ENCODE data around the gene ZNF280D. TPM values are rescaled to one million over a fixed set of nuclear protein-coding genes. Genes with fewer than 3 reads are reported as not detected.

ZNF280D gene
- total and polyA plus RNA-seq, 3 donors from 2014 or later, result 12.6 to 50.2 (median 48.6) TPM

- Histone ChIP-seq H3K4me1 (no peaks in the 10 kb centered on the region), H3K9me3 (no peaks in the 10 kb centered on the region), H3K36me3 (ENCODE audit: low read depth, missing control alignments) (no peaks in the 10 kb centered on the region), H3K27ac (no peak overlapping the region), H3K4me3 (no peak overlapping the region), H3K27me3 (no peaks in the 10 kb centered on the region)
- no peak for TF ChIP-seq CTCF (IDR thresholded peaks at IDR 0.05)
- no peak for TF ChIP-seq POLR2A (IDR thresholded peaks at IDR 0.05)
- no peak for DNase-seq
- intact Hi-C loops (cut with DNase I; ENCODE audit: low total_unique reads), result no loop called here
Observed at GRCh38 chr15:56681113-56681512, 52.2 kb downstream of the ZNF280D start.

GRCh38 chr15:56679225-56679624 lies 54.1 kb downstream of the ZNF280D start:
- Histone ChIP-seq H3K27me3 (no peaks in the 10 kb centered on the region), H3K27ac (no peak overlapping the region), H3K9me3 (no peaks in the 10 kb centered on the region), H3K4me1 (no peaks in the 10 kb centered on the region), H3K4me3 (no peak overlapping the region), H3K36me3 (ENCODE audit: low read depth, missing control alignments) (no peaks in the 10 kb centered on the region)
- intact Hi-C loops (cut with DNase I; ENCODE audit: low total_unique reads), result no loop called here
- no peak for TF ChIP-seq CTCF (IDR thresholded peaks at IDR 0.05)
- TF ChIP-seq POLR2A (IDR thresholded peaks at IDR 0.05), result no peak
- no peak for DNase-seq

GRCh38 chr15:56678571-56678970 lies 54.7 kb downstream of the ZNF280D start:
- H3K27ac ChIP-seq, result no peak overlapping the region
- 90 to 93% methylated on average over 4 of the region's 4 CpGs for WGBS, 2 donors

GRCh38 chr15:56677271-56677670 lies 56.0 kb downstream of the ZNF280D start:
- Histone ChIP-seq H3K27ac (no peak overlapping the region), H3K4me3 (no peak overlapping the region), H3K4me1 (no peaks in the 10 kb centered on the region), H3K9me3 (no peaks in the 10 kb centered on the region), H3K27me3 (no peaks in the 10 kb centered on the region), H3K36me3 (ENCODE audit: low read depth, missing control alignments) (no peaks in the 10 kb centered on the region)
- DNase-seq, result no peak
- intact Hi-C loops (cut with DNase I; ENCODE audit: low total_unique reads), result no loop called here
- 97% methylated on average over 1 of the region's 1 CpG for WGBS, 2 donors
- no peak for TF ChIP-seq CTCF (IDR thresholded peaks at IDR 0.05)
- TF ChIP-seq POLR2A (IDR thresholded peaks at IDR 0.05), result no peak

More at GRCh38 chr15:56678571-56678970, 54.7 kb downstream of the ZNF280D start:
- no peaks in the 10 kb centered on the region for H3K36me3 ChIP-seq (ENCODE audit: low read depth, missing control alignments)
- H3K27me3 ChIP-seq, result no peaks in the 10 kb centered on the region
- TF ChIP-seq CTCF (IDR thresholded peaks at IDR 0.05), result no peak
- no peak overlapping the region for H3K4me3 ChIP-seq
- no peaks in the 10 kb centered on the region for H3K9me3 ChIP-seq
- no peak for DNase-seq
- intact Hi-C loops (cut with DNase I; ENCODE audit: low total_unique reads), result no loop called here
- no peaks in the 10 kb centered on the region for H3K4me1 ChIP-seq

GRCh38 chr15:56675930-56676329 lies 57.4 kb downstream of the ZNF280D start:
- Histone ChIP-seq H3K4me1 (no peaks in the 10 kb centered on the region), H3K36me3 (ENCODE audit: low read depth, missing control alignments) (no peaks in the 10 kb centered on the region), H3K27me3 (no peaks in the 10 kb centered on the region), H3K4me3 (no peak overlapping the region), H3K27ac (no peak overlapping the region), H3K9me3 (no peaks in the 10 kb centered on the region)
- WGBS, 2 donors, result 67 to 74% methylated on average over 1 of the region's 1 CpG
- TF ChIP-seq CTCF (IDR thresholded peaks at IDR 0.05) (no peak), POLR2A (IDR thresholded peaks at IDR 0.05) (no peak)
- no peak for DNase-seq
- intact Hi-C loops (cut with DNase I; ENCODE audit: low total_unique reads), result no loop called here
